ENCODE data around the gene PRRG4.

GRCh38 chr11:32847511-32847910, 17.8 kb downstream of the PRRG4 start:
- TF ChIP-seq CTCF (IDR thresholded peaks at IDR 0.05 in 8 of 11, conservative IDR thresholded peaks at IDR 0.05 in 3 of 11), result no peak
- no peak for TF ChIP-seq POLR2AphosphoS5 (IDR thresholded peaks at IDR 0.05)

All from spleen (tissue), 7 donors.